NB4 (cell line): Measurements from ENCODE around the gene PCDHGB2.

Experiments used
- CTCF ChIP-seq: IDR thresholded peaks from one replicate; pipeline ENCODE4 v1.5.1; 2012; ENCODE audit warnings: low read depth, low read length
- POLR2A ChIP-seq: IDR thresholded peaks from 2 replicates; pipeline ENCODE4 v1.6.1; 2011; ENCODE audit warnings: mild to moderate bottlenecking; ENCODE audit not compliant: insufficient read length; ENCODE audit errors: extremely low read depth

- TF ChIP-seq CTCF (no peak), POLR2A (no peak)
Measured at GRCh38 chr5:141388661-141389060, 28.9 kb downstream of the PCDHGB2 start.
